HG03565 (cell line): ENCODE measurements around the gene NTRK2.

Source experiments
- ATAC-seq: cut with Tn5 transposase; IDR thresholded peaks from one replicate; pipeline ENCODE4 v1.9.1; 2021; ENCODE audit warnings: mild to moderate bottlenecking, moderate library complexity; ENCODE audit not compliant: unreplicated experiment

NTRK2 gene

GRCh38 chr9:85004818-85005413, 335.4 kb downstream of the NTRK2 start:
- no peak for ATAC-seq

DNA sequence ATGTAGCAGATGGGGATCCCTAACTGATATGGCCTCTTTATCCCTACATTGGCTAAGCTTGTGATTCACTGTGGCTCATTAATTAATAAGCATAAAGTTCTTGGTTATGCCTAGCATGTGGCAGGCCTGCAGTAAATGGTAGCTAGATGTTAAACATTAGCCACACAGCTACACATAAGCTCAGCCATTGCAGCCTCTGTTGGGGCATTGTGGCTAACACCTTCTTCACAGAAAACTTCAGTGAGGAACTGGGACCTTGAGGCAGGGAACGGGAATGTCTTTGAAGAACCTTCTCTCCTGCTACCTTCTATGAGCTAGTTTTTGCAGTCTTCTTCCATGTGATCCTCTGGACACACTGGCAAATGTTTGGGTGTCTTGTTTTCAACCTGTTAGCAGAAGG, 338.2 kb downstream of the NTRK2 start:
- ATAC-seq = no peak

GRCh38 chr9:85008215-85008614, 338.7 kb downstream of the NTRK2 start:
- ATAC-seq = no peak

GRCh38 chr9:85009251-85009650, 339.7 kb downstream of the NTRK2 start:
- peak; percentile 85 for ATAC-seq

DNA sequence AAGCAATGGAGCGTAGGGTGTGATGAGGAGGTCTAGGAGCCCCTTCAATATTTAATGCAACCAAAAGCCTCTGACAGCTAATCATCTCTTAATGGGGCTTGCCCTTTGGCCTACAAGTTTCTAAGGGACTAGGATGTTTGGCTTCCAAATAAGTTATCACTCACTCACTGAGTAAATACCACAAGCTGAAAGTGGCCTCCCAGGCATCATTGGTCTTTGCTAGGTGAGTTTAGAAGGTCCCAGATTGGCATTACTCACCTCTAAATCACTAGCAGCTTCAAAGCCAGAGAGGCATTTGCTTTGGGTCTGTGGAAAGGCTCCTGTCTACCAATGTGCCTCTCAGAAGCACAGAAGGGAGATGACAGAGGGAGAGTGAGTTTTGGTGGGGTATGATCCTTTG, 344.2 kb downstream of the NTRK2 start:
- no peak for ATAC-seq

- no peak for ATAC-seq
Observed at GRCh38 chr9:85014292-85014691, 344.8 kb downstream of the NTRK2 start.

DNA sequence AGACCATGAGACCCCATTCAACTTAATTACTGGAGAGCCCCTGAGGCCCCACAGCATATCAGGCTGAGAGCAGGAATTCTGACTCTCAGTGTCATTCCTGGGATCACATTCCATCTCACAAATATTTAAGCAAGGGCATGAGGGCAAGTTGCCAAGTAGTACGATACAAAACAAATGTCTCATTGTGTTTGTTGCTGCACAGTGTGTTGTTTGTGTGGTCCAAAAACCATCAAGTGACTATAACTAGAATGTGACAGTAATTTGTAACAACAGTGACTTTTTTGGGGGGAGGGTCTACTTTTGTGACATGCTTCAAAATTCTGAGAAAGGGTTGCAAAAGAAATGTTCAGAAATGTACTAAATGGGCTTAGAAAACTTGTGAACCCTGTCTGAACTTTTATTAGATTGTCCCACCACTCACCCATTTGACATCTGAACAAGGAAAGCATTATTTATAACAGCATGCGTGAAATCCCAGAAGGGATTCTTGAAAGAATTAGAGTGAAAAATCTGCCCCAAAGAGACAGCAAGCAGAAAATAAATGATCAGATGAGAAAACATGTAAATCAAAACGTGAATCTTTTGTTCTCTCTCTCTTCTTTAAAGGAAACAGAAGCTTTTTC, 347.0 kb downstream of the NTRK2 start:
- ATAC-seq = no peak

DNA sequence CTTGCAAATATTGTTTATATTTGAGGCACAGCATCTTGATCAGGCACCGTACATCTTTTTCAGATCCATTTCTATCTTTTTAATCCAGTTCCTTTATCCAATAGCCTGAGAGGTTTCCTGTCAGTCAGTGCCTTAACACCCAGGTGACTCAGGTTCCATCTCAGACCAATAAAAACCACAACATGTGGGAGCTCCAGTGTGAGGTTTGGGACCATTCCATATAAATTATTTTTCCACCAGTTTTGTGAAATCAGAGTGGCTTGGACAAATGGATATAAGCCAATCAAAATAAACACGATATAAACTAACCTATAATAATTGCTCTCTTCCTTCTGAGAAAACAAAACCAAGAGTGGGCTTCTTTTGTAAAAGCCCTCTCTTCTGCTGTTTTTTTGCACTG, 351.3 kb downstream of the NTRK2 start:
- no peak for ATAC-seq

GRCh38 chr9:85021686-85022085, 352.2 kb downstream of the NTRK2 start:
- ATAC-seq = no peak

DNA sequence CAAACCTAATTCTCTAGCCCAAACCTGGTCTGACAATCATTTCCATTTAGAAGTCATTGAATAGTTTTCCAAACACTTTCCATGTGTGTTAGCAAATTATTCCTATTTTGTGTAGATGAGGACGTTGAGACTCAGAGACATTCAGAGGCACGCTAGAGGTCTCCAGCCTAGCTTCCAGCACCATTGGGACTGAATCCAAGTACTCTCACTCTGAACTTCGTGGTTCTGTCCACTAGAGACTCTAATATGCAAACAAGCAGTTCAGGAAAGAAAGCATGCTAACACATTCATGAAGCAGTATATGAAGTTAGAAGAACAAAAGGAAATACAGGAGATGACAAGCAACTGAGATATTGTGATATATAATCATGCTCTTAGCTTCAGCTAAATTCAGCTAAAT, 354.8 kb downstream of the NTRK2 start:
- no peak for ATAC-seq

DNA sequence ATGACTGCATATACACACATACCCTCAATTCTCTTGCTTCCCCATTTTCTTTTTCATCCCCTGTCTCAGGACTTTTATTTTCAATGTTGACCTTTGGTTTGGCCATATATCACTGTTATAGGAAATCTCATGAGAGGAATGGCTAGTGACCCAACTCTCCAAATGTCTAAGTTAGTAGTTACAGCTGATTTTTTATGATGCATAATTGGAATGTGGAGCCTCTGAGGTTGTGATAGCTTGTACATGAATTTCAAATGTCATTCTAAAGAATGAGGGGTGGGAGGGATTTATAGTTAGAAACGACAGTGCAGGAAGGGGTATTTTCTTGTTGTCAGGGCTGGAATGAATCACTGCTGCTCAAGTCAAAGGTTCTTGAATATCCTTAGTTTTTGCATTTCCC, 356.1 kb downstream of the NTRK2 start:
- no peak for ATAC-seq

GRCh38 chr9:85027870-85028269, 358.3 kb downstream of the NTRK2 start:
- ATAC-seq = no peak

- ATAC-seq = no peak
Observed at GRCh38 chr9:85030316-85030715, 360.8 kb downstream of the NTRK2 start.

- no peak for ATAC-seq
Observed at GRCh38 chr9:85036496-85036895, 367.0 kb downstream of the NTRK2 start.

- ATAC-seq = no peak
Observed at GRCh38 chr9:85038061-85038460, 368.5 kb downstream of the NTRK2 start.

GRCh38 chr9:85038824-85039608, 369.5 kb downstream of the NTRK2 start:
- no peak for ATAC-seq

DNA sequence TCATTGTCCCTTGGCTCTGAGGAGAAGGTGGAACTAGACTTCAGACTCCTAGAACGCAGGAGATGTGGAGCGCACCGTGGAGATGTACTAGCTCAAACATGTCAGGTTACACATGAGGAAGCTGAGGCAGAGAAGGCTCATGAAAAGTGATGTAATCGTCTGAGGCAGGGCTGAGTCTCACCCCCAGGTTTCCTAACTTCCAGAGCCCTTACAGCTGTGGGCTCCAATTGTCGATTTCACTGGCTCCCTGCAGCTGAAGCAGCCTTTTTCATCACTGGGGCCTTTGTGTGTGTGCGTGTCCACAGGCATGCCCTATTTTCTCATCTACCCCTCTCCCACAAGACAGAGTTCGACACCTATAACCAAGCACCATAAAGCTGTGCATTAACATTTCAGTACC, 370.6 kb downstream of the NTRK2 start:
- ATAC-seq = no peak

- no peak for ATAC-seq
Observed at GRCh38 chr9:85040821-85041465, 371.4 kb downstream of the NTRK2 start.

GRCh38 chr9:85041466-85042137, 372.1 kb downstream of the NTRK2 start:
- no peak for ATAC-seq

DNA sequence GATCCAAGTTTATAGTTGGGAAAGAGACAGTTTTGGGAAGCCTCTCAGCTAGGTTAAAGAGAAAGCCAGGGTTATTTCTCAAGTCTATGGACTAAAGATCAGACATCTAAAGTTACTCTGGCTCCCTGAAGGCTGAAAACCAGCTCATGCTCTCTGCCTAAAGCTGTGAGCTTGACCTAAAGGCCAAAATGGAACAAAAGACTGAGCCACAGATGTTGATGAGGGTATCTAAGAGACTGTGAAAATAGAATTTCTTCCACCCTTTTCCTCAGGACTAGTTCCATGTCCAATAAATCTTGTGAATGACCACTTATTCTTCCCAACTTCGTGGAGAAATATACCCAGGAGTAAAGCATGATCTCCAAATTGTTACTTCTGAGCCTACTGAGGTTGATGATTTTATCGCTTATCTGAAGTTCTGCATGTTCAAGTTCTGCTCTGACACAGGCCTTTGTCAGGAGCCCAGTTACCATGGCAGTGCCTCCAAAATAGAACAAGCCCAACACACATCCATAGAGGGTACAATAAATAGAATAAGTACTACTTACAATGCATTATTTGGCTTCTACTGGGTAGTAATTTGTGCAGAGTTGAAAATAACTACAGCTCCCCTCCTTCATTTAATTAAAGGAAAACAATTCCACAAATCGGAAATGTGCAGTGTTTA, 373.6 kb downstream of the NTRK2 start:
- ATAC-seq = no peak

DNA sequence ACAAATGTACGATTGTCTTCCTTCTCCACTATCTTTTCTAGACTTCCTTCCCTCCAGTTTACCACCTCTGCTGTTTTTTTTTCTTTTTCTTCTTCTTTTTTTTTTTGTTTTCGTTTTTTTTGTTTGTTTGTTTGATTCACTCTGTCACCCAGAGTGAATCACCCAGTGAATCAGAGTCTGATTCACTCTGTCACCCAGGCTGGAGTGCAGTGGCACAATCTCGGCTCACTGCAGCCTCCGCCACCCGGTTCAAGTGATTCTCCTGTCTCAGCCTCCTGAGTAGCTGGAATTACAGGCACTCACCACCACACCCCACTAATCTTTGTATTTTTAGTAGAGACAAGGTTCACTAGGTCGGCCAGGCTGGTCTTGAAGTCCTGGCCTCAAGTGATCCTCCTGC, 375.7 kb downstream of the NTRK2 start:
- no peak for ATAC-seq
